Right kidney (tissue), 1 donor: ENCODE results near the gene MYO1G.
"Not testable (repeated sequence)": the region's sequence is repeated elsewhere in the genome, so short reads cannot be mapped to it uniquely, and the experiment has no call there.

Experiments used
- DNase-seq: peaks from one replicate; pipeline ENCODE4 v3.0.0-alpha.2; 2016

The MYO1G gene

GRCh38 chr7:44936322-44936721 is 42.5 kb downstream of the MYO1G start:
- no peak for DNase-seq

GRCh38 chr7:44935583-44935982 is 43.2 kb downstream of the MYO1G start:
- no peak for DNase-seq

GRCh38 chr7:44935016-44935415 is 43.8 kb downstream of the MYO1G start:
- DNase-seq, result no peak

GRCh38 chr7:44934510-44934909 is 44.3 kb downstream of the MYO1G start:
- not testable (repeated sequence) for DNase-seq

GRCh38 chr7:44930921-44931320 is 47.9 kb downstream of the MYO1G start:
- DNase-seq, result no peak

GRCh38 chr7:44922351-44922694 is 56.5 kb downstream of the MYO1G start:
- DNase-seq, result no peak

- DNase-seq, result peak; percentile 25
Observed at GRCh38 chr7:44921607-44922350, 57.0 kb downstream of the MYO1G start.

- no peak for DNase-seq
Observed at GRCh38 chr7:44920119-44920518, 58.7 kb downstream of the MYO1G start.

GRCh38 chr7:44918029-44918428 is 60.8 kb downstream of the MYO1G start:
- DNase-seq, result no peak

GRCh38 chr7:44917465-44917864 is 61.4 kb downstream of the MYO1G start:
- DNase-seq, result no peak

GRCh38 chr7:44914992-44915607 is 63.7 kb downstream of the MYO1G start:
- DNase-seq, result no peak

- no peak for DNase-seq
Observed at GRCh38 chr7:44912775-44913347, 66.0 kb downstream of the MYO1G start.
